EL (cell line): ENCODE results near the gene BST2.
"Not testable (repeated sequence)": the region's sequence is repeated elsewhere in the genome, so short reads cannot be mapped to it uniquely, and the experiment has no call there.

ENCODE experiments used
- DNase-seq: peaks from one replicate; pipeline ENCODE4 v3.0.0-alpha.2; 2016

BST2 gene

DNA sequence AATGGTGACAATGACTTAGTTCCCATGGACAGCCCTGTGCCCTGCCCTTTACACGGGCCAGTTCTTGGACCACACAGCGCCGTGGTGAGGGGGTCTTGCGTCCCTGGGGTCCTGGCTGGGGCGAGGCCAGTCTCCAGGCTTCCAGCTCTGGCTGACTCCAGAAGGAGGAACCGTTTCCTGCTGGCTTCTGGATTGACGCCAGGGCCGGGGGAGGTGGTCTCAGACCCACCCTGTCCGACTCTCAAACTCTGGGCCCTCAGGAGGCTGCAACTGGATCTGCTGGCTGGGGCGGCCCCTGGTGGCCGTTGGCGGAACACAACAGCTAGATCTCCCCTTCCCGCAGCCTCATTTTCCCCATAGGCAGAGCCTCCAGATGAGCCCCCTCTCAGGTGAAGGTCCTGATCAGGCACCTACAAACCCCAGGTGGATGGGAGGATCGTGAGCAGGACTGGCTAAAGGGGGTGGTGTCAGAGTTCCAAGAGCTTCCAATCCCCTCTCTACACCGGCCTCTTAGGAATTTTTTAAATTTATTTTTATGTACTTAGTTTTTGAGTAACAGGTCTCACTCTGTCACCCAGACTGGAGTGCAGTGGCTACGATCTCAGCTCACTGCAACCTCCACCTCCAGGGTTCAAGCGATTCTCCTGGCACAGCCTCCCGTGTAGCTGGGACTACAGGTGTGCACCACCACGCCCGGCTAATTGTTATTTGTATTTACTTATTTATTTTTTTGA, 19.4 kb downstream of the BST2 start:
- peak; percentile 56 for DNase-seq

DNA sequence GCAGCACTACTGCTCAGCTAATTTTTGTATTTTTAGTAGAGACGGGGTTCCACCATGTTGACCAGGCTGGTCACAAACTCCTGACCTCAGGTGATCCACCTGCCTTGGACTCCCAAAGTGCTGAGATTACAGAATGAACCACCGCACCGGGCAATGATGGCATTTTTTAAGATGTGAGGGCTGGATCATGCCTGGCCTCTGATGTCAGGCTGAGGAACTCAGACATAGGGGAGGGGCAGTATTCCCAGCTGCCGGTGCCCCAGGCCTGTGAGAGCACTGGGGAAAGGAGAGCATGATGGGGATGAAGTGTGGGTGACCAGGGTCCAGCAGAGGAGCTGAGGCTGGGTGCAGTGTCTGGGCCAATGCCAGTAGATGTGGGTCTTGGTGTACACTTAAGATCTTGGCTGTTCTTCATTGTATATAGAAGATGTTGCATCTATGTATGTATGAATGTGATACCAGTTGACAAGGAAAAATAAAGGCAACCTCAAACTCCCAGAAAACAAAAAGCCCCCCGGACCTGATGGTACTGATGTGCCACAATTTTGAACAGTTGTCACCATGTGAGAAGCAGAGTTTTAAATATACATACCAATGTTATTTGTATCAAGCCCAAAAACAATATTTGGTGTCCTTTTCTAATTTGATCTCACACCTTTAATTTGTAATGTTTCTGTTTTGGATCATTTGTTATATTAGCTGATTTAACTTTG, 24.8 kb downstream of the BST2 start:
- DNase-seq, result no peak

DNA sequence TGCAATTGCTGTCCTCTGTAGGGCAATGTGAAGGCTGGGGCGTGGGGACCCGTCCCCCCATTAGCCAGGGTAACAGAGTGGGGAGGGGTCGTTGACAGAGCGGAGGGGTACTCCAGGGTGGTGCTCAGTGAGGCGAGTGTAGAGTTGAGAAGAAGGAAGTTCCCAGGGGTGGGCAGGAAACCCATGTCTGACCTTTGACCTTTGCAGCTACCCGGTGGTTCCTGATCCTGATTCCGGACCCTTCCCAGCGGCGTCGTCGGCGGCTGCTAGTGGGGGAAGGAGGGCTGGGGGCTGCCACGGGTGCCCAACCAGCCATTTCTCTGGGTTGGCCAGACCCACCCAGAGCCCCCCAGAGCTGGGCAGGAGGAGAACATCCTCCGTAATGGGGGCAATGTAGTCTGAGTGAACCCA, 26.2 kb downstream of the BST2 start:
- DNase-seq, result no peak

DNA sequence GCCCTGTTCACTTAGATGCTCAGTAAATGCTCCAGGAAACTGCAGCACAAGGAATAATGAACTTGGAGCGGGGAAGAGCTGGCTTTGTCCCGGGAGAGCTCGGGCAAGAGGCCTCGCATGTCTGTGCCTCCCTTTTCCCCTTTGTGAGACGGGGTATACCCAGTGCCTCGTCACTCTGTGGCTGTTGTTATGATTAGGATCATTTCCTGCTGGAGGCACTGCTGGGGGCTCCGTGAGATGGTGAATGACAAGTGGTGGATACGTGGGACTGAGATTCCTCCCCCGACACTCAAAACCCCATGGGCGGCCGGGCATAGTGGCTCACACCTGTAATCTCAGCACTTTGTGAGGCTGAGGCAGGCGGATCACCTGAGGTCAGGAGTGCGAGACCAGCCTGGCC, 27.2 kb downstream of the BST2 start:
- no peak for DNase-seq

DNA sequence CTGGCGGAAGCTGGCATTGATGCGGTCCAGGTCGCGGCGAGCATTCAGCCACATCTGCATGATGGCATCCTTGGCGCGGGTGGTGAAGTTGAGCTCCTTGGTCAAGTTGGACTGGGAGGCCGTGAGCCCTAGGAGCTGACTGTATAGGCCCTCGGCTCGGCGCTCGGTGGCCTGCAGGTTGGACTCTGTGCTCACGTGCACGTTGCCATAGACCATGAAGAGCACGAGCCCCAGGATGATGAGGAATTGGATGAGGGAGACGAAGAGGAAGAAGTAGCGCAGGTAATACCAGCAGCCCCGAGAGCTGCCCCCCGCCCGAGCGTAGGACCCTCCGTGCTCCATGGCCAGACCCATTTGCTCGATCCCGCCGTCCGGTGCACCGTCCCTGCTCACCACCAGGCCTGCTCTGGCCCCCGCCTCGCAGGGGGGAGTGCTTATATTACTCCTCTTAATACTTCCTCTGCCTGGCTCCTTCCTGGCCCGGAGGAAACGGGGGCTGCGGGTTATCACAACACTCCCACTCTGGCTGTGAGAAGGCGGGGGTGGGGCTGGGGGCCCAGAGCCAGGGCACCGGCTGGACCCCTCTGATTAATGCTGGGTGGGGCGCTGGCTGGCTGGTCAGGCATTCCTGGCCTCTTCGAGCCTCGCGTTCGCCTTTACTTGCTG, 28.4 kb downstream of the BST2 start, which contains the start of gene PLVAP:
Gene PLVAP, minus strand, starts transcription at position 408 of the 666 bp plus-strand sequence. Its CDS starts 54 bp downstream, at position 354.
- no peak for DNase-seq

DNA sequence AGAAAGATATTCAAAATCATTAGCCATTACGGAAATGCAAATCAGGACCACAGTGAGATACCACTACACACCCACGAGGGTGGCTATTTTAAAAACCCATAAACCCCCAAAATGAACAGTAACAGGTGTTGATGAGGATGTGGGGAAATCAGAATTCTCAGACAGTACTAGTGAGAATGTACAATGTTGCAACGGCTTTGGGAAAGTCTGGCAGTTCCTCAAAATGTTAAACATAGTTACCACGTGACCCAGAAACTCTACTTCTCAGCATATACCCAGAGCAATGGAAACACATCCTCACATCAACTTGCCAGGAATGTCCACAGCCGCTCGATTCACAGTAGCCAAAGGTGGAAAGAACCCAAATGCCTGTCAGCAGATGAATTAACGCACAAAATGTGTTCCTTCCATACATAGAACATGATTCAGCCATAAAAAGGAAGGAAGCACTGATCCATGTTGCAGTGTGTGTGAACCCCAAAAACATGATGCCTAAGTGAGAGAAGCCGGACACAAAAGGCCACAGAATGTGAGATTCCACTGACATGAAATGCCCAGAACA, 35.3 kb downstream of the BST2 start:
- DNase-seq, result no peak

DNA sequence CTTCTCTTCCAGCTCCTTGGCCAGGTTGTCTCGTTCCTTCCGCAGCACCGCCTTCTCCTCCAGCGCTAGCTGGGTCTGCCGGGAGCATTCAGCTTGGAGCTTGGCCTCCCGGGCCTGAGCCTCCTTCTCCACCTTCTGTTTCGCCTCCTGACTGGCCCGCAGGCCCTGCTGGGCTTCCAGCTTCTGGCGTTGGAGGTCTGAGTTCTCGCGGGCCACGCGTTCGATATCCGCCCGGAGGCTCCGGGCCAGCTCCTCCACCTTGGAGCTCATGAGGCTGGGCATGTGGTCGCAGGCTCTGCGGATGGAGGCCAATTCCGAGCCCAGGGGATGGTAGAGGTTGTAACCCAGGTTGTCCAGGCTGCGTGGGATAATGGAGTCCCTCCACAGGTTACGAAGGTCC, 40.1 kb downstream of the BST2 start:
- DNase-seq, result no peak

DNA sequence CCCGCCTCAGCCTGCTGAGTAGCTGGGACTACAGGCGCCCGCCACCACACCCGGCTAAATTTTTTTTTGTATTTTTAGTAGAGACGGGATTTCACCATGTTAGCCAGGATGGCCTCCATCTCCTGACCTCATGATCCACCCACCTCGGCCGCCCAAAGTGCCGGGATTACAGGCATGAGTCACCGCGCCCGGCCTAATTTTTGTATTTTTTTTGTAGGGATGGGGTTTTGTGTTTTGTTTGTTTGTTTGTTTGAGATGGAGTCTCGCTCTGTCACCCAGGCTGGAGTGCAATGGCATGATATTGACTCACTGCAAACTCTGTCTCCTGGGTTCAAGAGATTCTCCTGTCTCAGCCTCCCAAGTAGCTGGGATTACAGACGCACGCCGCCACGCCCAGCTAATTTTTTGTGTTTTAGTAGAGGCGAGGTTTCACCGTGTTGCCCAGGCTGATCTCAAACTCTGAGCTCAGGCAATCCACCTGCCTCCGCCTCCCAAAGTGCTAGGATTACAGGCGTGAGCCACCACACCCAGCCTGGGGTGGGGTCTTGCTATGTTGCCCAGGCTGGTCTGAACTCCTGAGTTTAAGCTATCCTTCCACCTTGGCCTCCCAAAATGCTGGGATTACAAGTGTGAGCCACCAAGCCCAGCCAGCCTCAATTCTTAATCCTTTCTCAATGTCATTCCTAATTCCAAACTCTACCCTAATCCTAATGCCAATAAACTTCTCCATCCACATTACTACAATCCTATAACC, 41.4 kb downstream of the BST2 start:
- DNase-seq, result not testable (repeated sequence)

DNA sequence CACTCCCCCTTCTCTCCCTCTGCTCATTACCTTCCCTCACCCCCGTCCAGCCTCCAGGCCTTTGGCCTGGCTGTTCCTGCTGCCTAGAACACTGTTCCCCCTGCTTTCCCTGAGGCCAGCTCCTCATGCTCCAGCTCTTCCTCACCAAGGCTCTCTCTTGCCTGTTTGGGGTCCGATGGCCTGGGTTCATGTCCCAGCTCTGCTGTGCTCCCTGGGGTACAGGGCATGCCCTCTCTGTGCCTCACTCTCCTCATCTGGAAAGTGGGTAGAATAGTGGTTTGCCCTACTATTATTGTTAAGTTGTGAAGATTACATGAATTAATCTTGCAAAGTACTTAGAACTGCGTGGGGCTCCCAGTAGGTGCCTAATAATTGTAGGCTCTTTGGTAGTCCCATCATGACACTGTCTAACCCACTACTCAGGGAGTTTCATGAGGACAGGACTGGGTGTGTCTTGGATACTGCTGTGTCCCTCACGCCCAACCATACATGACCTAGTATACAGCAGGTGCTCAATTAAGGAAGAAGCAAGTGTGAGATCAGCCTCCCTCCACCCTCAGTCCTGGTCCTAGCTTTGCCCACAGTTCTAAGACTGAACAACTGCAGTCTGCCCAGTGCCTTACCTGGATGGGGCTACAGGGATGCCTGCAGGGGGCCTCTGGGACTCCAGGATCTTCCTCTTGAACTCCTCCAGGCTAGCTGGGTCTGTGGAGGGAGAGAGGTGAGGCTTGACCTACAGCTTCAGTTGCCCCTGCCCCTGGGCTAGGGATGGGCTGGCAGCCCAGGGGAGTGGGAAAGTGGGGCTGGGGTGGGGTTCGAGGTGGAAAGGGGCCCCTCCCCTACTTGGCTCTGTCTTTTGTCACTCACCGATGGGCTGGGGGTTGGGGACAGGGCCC, 45.3 kb downstream of the BST2 start:
- no peak for DNase-seq

DNA sequence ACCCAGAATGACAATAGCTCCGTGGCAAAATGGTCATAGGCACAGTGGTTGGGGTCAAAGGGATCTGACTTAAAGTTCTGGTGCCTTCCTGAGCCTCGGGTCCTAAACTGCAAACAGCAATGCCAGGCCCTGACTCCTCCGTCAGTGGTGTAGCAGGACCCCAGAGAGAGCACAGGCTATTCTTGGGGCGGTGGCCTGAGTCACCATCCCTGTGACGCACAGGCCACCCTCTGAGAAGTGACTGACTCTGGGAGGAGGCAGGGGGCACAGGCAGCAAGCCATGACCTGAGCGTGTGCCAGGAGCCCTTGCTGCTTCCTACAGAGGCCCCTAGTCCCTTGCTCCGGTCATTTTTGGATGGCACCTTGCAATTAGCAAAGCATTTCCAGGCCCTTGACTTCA, 47.0 kb downstream of the BST2 start:
- DNase-seq, result peak; percentile 24

DNA sequence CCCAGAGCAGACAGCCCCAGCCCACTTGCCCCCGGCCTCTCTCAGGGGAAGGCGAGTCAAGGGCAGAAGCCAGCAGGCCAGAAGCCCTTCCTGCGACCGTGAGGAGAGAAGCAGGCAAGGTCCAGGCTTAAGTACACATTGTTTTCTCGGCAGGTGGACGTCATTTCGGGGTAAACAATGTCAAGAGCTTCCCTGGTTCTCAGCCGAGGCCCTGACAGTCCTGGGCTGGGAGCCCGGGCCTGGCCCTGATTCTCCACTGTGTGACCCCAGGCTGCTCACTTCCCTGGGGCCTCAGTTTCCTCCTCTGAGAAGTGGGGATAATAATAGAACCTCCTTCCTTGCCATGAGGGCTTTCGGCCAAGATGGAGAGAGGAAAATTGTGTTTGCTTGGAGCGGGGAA, 47.7 kb downstream of the BST2 start:
- no peak for DNase-seq

DNA sequence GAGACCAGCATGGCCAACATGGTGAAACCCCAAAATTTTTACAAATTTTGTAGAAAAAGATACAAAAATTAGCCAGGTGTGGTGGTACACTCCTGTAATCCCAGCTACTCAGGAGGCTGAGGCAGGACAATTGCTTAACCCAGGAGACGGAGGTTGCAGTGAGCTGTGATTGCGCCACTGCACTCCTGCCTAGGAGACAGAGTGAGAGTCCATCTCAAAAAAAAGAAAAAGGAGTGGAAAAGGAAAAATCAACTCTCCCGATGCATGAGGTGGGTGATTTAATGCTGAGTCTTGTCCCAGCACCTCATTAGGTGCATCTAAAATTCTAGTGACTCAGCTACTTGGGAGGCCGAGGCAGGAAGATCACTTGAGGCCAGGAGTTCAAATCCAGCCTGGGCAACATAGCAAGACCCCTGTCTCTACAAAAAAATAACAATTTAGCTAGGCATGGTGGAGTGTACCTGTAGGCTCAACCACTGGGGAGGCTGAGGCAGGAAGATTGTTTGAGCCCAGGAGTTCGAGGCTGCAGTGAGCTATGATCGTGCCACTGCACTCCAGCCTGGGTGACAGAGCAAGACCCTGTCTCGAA, 48.3 kb downstream of the BST2 start:
- DNase-seq, result no peak

DNA sequence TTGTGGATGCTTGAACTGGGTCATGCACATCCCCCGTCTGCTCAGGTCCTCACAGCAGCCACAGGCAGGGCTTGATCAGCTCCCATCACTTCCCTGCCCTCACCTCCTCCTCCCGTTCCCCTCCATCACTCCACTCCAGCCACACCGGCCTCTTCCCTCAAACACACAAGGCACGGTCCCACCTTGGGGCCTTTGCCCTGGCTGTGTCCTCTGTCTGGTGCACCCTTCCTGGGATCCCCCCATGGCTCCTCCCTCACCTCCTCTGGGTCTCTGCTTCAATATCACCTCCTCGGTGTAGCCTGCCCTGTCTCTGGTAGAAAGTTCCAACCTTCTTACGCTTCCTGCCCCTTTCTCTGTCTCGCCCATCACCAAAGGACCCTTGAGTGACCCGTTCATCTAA, 52.0 kb downstream of the BST2 start:
- DNase-seq, result no peak
